CD4-positive, CD25-positive, alpha-beta regulatory T cell (primary cell): ENCODE results near the gene FOXP1. TPM values are rescaled to one million over a fixed set of nuclear protein-coding genes. Genes with fewer than 3 reads are reported as not detected.

Experiments
- ATAC-seq, 2 donors: fragments of 150-1000 bp; cut with Tn5 transposase; one replicate each; pipeline ENCODE4 v1.10.0; 2021; ENCODE audit warnings: low read depth in 2 of 2, moderate number of reproducible peaks in 2 of 2, moderate library complexity in 1 of 2
- DNase-seq, 3 donors: peaks; one replicate each; pipeline versions ENCODE4 v3.0.0 to v3.0.0-alpha.2; 2012 to 2022; ENCODE audit warnings: mixed read lengths in 1 of 3
- H3K27ac ChIP-seq: one replicate; pipeline ENCODE4 v1.7.0; 2013; ENCODE audit warnings: mild to moderate bottlenecking, low read length; ENCODE audit not compliant: insufficient read depth, poor library complexity, severe bottlenecking
- H3K27me3 ChIP-seq: one replicate; pipeline ENCODE4 v1.7.0; 2013; ENCODE audit warnings: low read length; ENCODE audit not compliant: control insufficient read depth, insufficient read depth
- H3K36me3 ChIP-seq: one replicate; pipeline ENCODE4 v1.7.0; 2013; ENCODE audit warnings: mild to moderate bottlenecking, low read length, moderate library complexity; ENCODE audit not compliant: control insufficient read depth, insufficient read depth
- H3K4me1 ChIP-seq: 2 replicates; pipeline ENCODE4 v1.7.0; 2013; ENCODE audit warnings: mild to moderate bottlenecking, low read length; ENCODE audit not compliant: insufficient read depth, control insufficient read depth, poor library complexity, severe bottlenecking
- H3K4me3 ChIP-seq: one replicate; pipeline ENCODE4 v1.7.0; 2013; ENCODE audit warnings: low read depth, mild to moderate bottlenecking, low read length, moderate library complexity
- H3K9me3 ChIP-seq, 2 experiments: 1 replicate in 1 of 2; 2 replicates in 1 of 2; pipeline ENCODE4 v1.7.0; 2013; ENCODE audit warnings: low read length in 2 of 2, mild to moderate bottlenecking in 1 of 2, moderate library complexity in 1 of 2; ENCODE audit not compliant: control insufficient read depth in 2 of 2
- H3K27ac Mint-ChIP-seq, 3 donors: one replicate each; pipeline ENCODE4 v1.8.0; 2020 to 2022; ENCODE audit warnings: mild to moderate bottlenecking in 3 of 3, mixed read lengths in 3 of 3, moderate library complexity in 2 of 3
- H3K27me3 Mint-ChIP-seq: one replicate; pipeline ENCODE4 v1.8.0; 2022; ENCODE audit warnings: mild to moderate bottlenecking, mixed read lengths
- H3K36me3 Mint-ChIP-seq: one replicate; pipeline ENCODE4 v1.8.0; 2020; ENCODE audit warnings: mixed read lengths
- H3K4me1 Mint-ChIP-seq, 4 donors: one replicate each; pipeline ENCODE4 v1.8.0; 2020 to 2022; ENCODE audit warnings: mixed read lengths in 4 of 4, mild to moderate bottlenecking in 1 of 4
- H3K4me3 Mint-ChIP-seq, 4 donors: one replicate each; pipeline ENCODE4 v1.8.0; 2020 to 2022; ENCODE audit warnings: mild to moderate bottlenecking in 4 of 4, mixed read lengths in 4 of 4, moderate library complexity in 3 of 4
- H3K9me3 Mint-ChIP-seq, 7 donors: one replicate each; pipeline ENCODE4 v1.8.0; 2020 to 2022; ENCODE audit warnings: mixed read lengths in 7 of 7, mild to moderate bottlenecking in 3 of 7, moderate library complexity in 2 of 7
- polyA plus RNA-seq, 4 donors: library from polyadenylated mRNA; unstranded; fragments of 300-500 nt; fragmentation: Illumina TruSeq; gene quantifications; one replicate each; pipeline ENCODE4 v1.2.3, GENCODE V29; 2021
- total RNA-seq: library from RNA; stranded (reverse); gene quantifications from one replicate; pipeline ENCODE4 v1.2.3, GENCODE V29; 2022

The FOXP1 gene
- total and polyA plus RNA-seq, 5 donors from 2014 or later, result 301 to 599 (median 346) TPM

DNA sequence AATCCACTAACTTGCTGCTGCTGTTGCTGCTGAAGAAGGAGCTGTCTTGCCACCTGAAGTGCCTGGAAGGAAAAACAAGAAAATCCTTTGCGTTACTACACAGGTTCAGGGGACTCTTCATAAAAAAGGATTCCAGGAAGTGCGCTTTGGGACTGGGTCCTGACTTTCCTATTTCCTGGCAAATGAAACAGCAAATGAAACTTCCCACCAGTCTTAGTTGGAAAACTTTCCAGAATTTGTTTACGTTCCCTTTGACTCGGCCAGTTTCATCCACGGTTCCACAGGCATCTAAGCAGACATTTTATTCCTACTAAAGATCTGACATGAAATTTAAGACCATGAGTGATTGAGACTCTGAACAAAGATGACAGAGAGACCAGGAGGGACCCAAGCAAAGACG, 471.0 kb downstream of the FOXP1 start:
- Mint-ChIP-seq H3K4me1 (peaks cover 40 to 89% (median 60%) of the 10 kb centered on the region in 4 donors), H3K9me3 (peaks cover 0 to 1% (median 0%) of the 10 kb centered on the region in 7 donors), H3K36me3 (peaks cover 66% of the 10 kb centered on the region), H3K27ac (peak overlapping the region; percentile 9 to 74 (median 47)), H3K4me3 (no peak overlapping the region), H3K27me3 (no peaks in the 10 kb centered on the region)
- no peak for ATAC-seq
- H3K4me1 ChIP-seq, result peaks cover 10% of the 10 kb centered on the region
- no peak overlapping the region for H3K27ac ChIP-seq
- no peak overlapping the region for H3K4me3 ChIP-seq
- no peak for DNase-seq
- H3K9me3 ChIP-seq, result no peaks in the 10 kb centered on the region
- H3K27me3 ChIP-seq, result no peaks in the 10 kb centered on the region
- peaks cover 58% of the 10 kb centered on the region for H3K36me3 ChIP-seq

- peaks cover 35 to 89% (median 56%) of the 10 kb centered on the region in 4 donors for H3K4me1 Mint-ChIP-seq
- ATAC-seq, result no peak
- no peak for DNase-seq
- no peak overlapping the region for H3K4me3 Mint-ChIP-seq
- peaks cover 63% of the 10 kb centered on the region for H3K36me3 Mint-ChIP-seq
- Histone ChIP-seq H3K27me3 (no peaks in the 10 kb centered on the region), H3K9me3 (no peaks in the 10 kb centered on the region), H3K4me1 (peaks cover 10% of the 10 kb centered on the region), H3K4me3 (no peak overlapping the region), H3K27ac (no peak overlapping the region), H3K36me3 (peaks cover 61% of the 10 kb centered on the region)
- peak overlapping the region; percentile 9 to 69 (median 47) for H3K27ac Mint-ChIP-seq
- H3K9me3 Mint-ChIP-seq, result peaks cover 0 to 1% (median 0%) of the 10 kb centered on the region in 7 donors
- H3K27me3 Mint-ChIP-seq, result no peaks in the 10 kb centered on the region
Measured at GRCh38 chr3:71111784-71112440, 471.6 kb downstream of the FOXP1 start.

DNA sequence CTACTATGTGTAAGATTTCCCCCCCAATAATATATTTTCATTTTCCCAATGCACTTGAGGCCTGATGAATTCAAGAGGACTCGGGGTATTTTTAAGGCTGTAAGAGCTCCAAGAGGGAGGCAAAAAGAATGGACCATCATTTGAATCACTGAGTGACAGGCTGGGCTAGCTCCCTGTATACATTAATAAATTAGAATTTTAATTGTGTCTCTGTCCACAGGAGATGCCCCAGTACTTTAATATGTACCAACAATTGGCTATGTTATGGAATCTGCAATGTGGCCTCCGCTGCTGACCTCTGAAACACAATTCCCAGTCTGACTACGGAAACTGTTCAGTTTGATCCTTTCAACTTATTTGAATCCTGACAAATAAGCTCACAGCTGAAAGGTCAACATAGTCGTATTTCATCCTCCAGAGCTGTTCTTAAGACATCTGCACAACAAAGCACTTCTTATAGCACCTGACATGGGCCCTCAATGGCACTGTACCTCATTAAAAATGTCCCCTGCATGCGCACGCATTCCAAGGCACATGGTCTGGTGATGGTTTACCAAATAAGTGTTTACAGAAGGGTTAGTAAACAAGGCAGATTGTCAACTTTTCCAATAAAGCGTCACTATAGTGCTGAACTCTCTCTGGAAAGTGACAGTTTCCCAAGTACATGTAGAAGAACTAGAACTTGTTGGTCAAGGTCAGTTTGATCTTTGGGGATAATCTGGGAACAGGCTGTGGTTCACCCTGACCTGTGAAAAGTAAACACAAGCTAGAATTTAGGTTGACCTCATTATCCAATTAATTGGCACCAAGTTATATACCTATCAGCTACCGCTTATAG, 472.9 kb downstream of the FOXP1 start:
- H3K4me3 Mint-ChIP-seq, result peak overlapping the region in 2 of 4 donors; percentile 13 to 16
- no peak for DNase-seq
- Histone ChIP-seq H3K4me1 (peaks cover 10% of the 10 kb centered on the region), H3K9me3 (no peaks in the 10 kb centered on the region), H3K27me3 (no peaks in the 10 kb centered on the region), H3K36me3 (peaks cover 66% of the 10 kb centered on the region), H3K27ac (peak overlapping the region; percentile 2), H3K4me3 (no peak overlapping the region)
- peaks cover 0 to 1% (median 0%) of the 10 kb centered on the region in 7 donors for H3K9me3 Mint-ChIP-seq
- peaks cover 35 to 89% (median 49%) of the 10 kb centered on the region in 4 donors for H3K4me1 Mint-ChIP-seq
- H3K27ac Mint-ChIP-seq, result peak overlapping the region in 1 of 3 donors; percentile 42
- peaks cover 53% of the 10 kb centered on the region for H3K36me3 Mint-ChIP-seq
- no peaks in the 10 kb centered on the region for H3K27me3 Mint-ChIP-seq
- no peak for ATAC-seq

- Histone ChIP-seq H3K9me3 (no peaks in the 10 kb centered on the region), H3K4me3 (no peak overlapping the region), H3K27me3 (no peaks in the 10 kb centered on the region), H3K4me1 (peaks cover 14% of the 10 kb centered on the region), H3K36me3 (peaks cover 69% of the 10 kb centered on the region), H3K27ac (peak overlapping the region; percentile 2)
- peak overlapping the region; percentile 42 to 89 (median 68) for H3K27ac Mint-ChIP-seq
- no peak for ATAC-seq
- no peak for DNase-seq
- H3K9me3 Mint-ChIP-seq, result peaks cover 0 to 1% (median 0%) of the 10 kb centered on the region in 7 donors
- peaks cover 57% of the 10 kb centered on the region for H3K36me3 Mint-ChIP-seq
- H3K4me1 Mint-ChIP-seq, result peaks cover 41 to 94% (median 53%) of the 10 kb centered on the region in 4 donors
- peak overlapping the region in 2 of 4 donors; percentile 16 to 43 for H3K4me3 Mint-ChIP-seq
- H3K27me3 Mint-ChIP-seq, result no peaks in the 10 kb centered on the region
Measured at GRCh38 chr3:71109977-71110285, 473.6 kb downstream of the FOXP1 start.

- Mint-ChIP-seq H3K9me3 (peaks cover 0 to 1% (median 0%) of the 10 kb centered on the region in 7 donors), H3K4me1 (peaks cover 37 to 92% (median 53%) of the 10 kb centered on the region in 4 donors), H3K27ac (peak overlapping the region; percentile 42 to 89 (median 68)), H3K36me3 (peaks cover 59% of the 10 kb centered on the region), H3K27me3 (no peaks in the 10 kb centered on the region), H3K4me3 (peak overlapping the region in 3 of 4 donors; percentile 4 to 39 (median 16))
- peaks cover 66% of the 10 kb centered on the region for H3K36me3 ChIP-seq
- H3K4me3 ChIP-seq, result no peak overlapping the region
- ATAC-seq, result no peak
- H3K27ac ChIP-seq, result peak overlapping the region; percentile 6
- no peaks in the 10 kb centered on the region for H3K9me3 ChIP-seq
- DNase-seq, result no peak
- H3K27me3 ChIP-seq, result no peaks in the 10 kb centered on the region
- peaks cover 18% of the 10 kb centered on the region for H3K4me1 ChIP-seq
Measured at GRCh38 chr3:71109241-71109976, 474.1 kb downstream of the FOXP1 start.

GRCh38 chr3:71107926-71108325, 475.6 kb downstream of the FOXP1 start:
- no peaks in the 10 kb centered on the region for H3K27me3 Mint-ChIP-seq
- H3K27ac ChIP-seq, result peak overlapping the region; percentile 42
- H3K4me1 ChIP-seq, result peaks cover 22% of the 10 kb centered on the region
- peaks cover 69% of the 10 kb centered on the region for H3K36me3 ChIP-seq
- peak overlapping the region in 2 of 4 donors; percentile 29 to 48 for H3K4me3 Mint-ChIP-seq
- ATAC-seq (no peak), DNase-seq (no peak)
- no peaks in the 10 kb centered on the region for H3K27me3 ChIP-seq
- peaks cover 0 to 1% (median 0%) of the 10 kb centered on the region in 7 donors for H3K9me3 Mint-ChIP-seq
- no peaks in the 10 kb centered on the region for H3K9me3 ChIP-seq
- peaks cover 62% of the 10 kb centered on the region for H3K36me3 Mint-ChIP-seq
- peak overlapping the region; percentile 54 to 83 (median 74) for H3K27ac Mint-ChIP-seq
- H3K4me3 ChIP-seq, result no peak overlapping the region
- H3K4me1 Mint-ChIP-seq, result peaks cover 35 to 97% (median 57%) of the 10 kb centered on the region in 4 donors

DNA sequence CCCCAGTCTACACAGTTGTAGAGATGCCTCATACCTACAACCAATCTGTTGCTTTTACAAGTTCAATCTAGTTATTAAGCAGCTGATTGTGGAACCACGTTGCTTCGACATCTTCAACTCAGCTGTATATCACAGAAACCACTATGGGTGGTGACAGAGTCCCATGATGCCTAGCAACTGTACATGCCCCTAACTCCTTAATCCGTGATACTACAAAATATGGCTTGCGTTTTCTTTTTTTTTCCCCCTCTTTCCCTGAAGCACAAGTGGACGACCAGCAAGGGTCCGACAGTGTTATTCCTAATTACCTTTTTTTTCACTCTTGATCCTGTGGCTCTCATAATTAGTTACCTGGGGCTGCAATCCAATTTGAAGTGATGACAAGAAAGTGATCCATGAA, 478.6 kb downstream of the FOXP1 start:
- Histone ChIP-seq H3K36me3 (peaks cover 48% of the 10 kb centered on the region), H3K27me3 (no peaks in the 10 kb centered on the region), H3K27ac (no peak overlapping the region), H3K4me1 (peaks cover 38% of the 10 kb centered on the region), H3K4me3 (no peak overlapping the region), H3K9me3 (no peaks in the 10 kb centered on the region)
- DNase-seq (no peak), ATAC-seq (no peak)
- Mint-ChIP-seq H3K27me3 (no peaks in the 10 kb centered on the region), H3K36me3 (peaks cover 67% of the 10 kb centered on the region), H3K4me3 (peak overlapping the region in 2 of 4 donors; percentile 18 to 50), H3K9me3 (no peaks in the 10 kb centered on the region), H3K4me1 (peaks cover 58 to 98% (median 69%) of the 10 kb centered on the region in 4 donors), H3K27ac (peak overlapping the region; percentile 7 to 88 (median 63))
